GM19397 (cell line): Measurements from ENCODE around the gene PTGER3.

Experiments used
- ATAC-seq: cut with Tn5 transposase; IDR thresholded peaks from one replicate; pipeline ENCODE4 v1.9.1; 2021; ENCODE audit warnings: mild to moderate bottlenecking, moderate library complexity; ENCODE audit not compliant: unreplicated experiment

PTGER3 gene

GRCh38 chr1:71053146-71053545, 5.5 kb upstream of the PTGER3 start:
- ATAC-seq = no peak

- peak; percentile 52 for ATAC-seq
Observed at GRCh38 chr1:71049951-71050598, 2.5 kb upstream of the PTGER3 start.

GRCh38 chr1:71046891-71047634, 553 bp downstream of the PTGER3 start:
- no peak for ATAC-seq

GRCh38 chr1:71045463-71046028, 2.1 kb downstream of the PTGER3 start:
- no peak for ATAC-seq

- ATAC-seq = no peak
Observed at GRCh38 chr1:71044833-71045232, 2.8 kb downstream of the PTGER3 start.

GRCh38 chr1:71043065-71043464, 4.6 kb downstream of the PTGER3 start:
- ATAC-seq = no peak

GRCh38 chr1:71041806-71042205, 5.8 kb downstream of the PTGER3 start:
- ATAC-seq = no peak

GRCh38 chr1:71039661-71040262, 7.9 kb downstream of the PTGER3 start:
- ATAC-seq = no peak

- no peak for ATAC-seq
Observed at GRCh38 chr1:71038942-71039341, 8.7 kb downstream of the PTGER3 start.

GRCh38 chr1:71037829-71038620, 9.6 kb downstream of the PTGER3 start:
- no peak for ATAC-seq

- no peak for ATAC-seq
Observed at GRCh38 chr1:71037066-71037465, 10.6 kb downstream of the PTGER3 start.

- ATAC-seq = no peak
Observed at GRCh38 chr1:71033136-71033535, 14.5 kb downstream of the PTGER3 start.

GRCh38 chr1:71031426-71031825, 16.2 kb downstream of the PTGER3 start:
- ATAC-seq = no peak

- ATAC-seq = no peak
Observed at GRCh38 chr1:71030026-71030425, 17.6 kb downstream of the PTGER3 start.

- ATAC-seq = no peak
Observed at GRCh38 chr1:71028981-71029380, 18.6 kb downstream of the PTGER3 start.

- no peak for ATAC-seq
Observed at GRCh38 chr1:71027991-71028390, 19.6 kb downstream of the PTGER3 start.

- ATAC-seq = no peak
Observed at GRCh38 chr1:71026093-71026492, 21.5 kb downstream of the PTGER3 start.

- ATAC-seq = no peak
Observed at GRCh38 chr1:71023515-71023914, 24.1 kb downstream of the PTGER3 start.

- no peak for ATAC-seq
Observed at GRCh38 chr1:71019233-71019969, 28.2 kb downstream of the PTGER3 start.

- ATAC-seq = no peak
Observed at GRCh38 chr1:71018791-71019190, 28.8 kb downstream of the PTGER3 start.
